Ovary (tissue), 3 donors: Measurements from ENCODE around the gene ACTL6B.

ENCODE experiments used
- CTCF ChIP-seq, 3 donors: fragments of 450-650 bp in 2 of 3; fragments of 200-600 bp in 1 of 3; IDR thresholded peaks; one replicate each; pipeline versions ENCODE4 v1.5.1 to v1.8.0; 2016 to 2022; ENCODE audit warnings: antibody characterized with exemption in 3 of 3, mild to moderate bottlenecking in 1 of 3
- EP300 ChIP-seq: sonication (generic); formaldehyde crosslinking; IDR thresholded peaks from one replicate; pipeline ENCODE4 v1.6.1; 2017; ENCODE audit warnings: antibody characterized with exemption
- POLR2A ChIP-seq: fragments of 450-650 bp; IDR thresholded peaks from one replicate; pipeline ENCODE4 v1.6.1; 2017; ENCODE audit warnings: antibody characterized with exemption, mild to moderate bottlenecking, moderate library complexity
- donor health status: DM: no; HTN: no; CAD: no.

GRCh38 chr7:100696123-100696521, 39.9 kb upstream of the ACTL6B start:
- TF ChIP-seq CTCF (IDR thresholded peaks at IDR 0.05) (no peak), POLR2A (no peak), EP300 (no peak)
